Smooth muscle cell of the brain vasculature (primary cell): ENCODE data around the gene MTUS2.

Experiments
- DNase-seq: peaks from one replicate; pipeline ENCODE4 v3.0.0-alpha.2; 2012; ENCODE audit warnings: low read depth, low spot score

The MTUS2 gene

DNA sequence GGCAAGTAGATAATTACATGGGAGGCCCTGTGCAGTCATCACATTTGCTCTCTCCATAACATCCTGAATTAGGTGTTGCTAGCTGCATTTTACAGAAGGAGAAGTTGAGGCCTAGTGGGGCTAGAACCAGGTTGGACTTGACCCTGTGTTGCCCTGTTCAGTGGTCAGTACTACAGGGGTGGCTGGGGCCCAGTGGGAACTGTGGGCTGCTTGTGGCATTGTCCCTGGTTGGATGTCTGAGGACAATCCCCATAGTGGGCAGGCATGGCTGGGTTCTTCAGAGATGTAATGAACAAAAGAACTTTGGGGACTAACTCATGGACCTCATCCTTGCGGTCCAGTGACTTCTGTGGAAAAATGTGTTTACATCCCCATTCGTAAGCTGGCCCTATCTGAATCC is 38.9 kb downstream of the MTUS2 start:
- DNase-seq: no peak

DNA sequence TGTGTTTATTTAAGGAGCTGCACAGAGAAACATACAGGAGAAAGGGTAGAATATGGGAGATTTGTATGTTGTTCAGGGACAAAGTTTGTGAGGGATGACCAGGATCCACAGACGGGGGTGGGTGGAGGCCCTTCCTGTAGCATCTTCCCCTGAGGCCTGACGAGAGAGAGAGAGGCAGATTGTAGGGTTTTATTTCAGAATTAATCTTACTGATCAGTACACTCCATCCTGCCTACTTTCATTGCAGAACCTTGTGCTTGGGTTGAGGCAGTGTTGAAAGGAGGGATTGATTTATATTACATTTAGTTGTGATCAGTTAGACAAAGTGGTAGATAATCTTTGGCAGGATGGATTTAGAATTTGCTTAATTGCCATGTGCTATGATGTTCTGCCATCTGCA is 39.6 kb downstream of the MTUS2 start:
- DNase-seq: no peak

DNA sequence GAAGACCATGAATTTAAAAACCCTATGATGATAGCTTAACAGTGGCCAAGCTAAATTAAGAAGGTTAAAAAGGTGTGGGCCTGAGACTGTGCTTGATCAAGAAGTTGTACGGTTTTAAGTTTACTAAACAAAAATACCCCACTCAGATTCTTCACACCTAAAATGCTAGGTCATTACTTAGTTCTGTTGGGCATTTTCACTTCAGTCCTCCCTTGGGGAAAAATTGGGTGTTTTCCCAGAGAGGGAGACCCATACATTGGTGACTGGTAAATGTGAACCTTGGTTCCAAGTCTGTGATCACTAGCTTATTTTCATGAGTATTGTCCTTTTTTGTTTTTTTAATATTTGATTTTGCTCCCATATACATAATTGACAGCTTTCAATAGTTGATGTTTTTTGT is 44.4 kb downstream of the MTUS2 start:
- no peak for DNase-seq

DNA sequence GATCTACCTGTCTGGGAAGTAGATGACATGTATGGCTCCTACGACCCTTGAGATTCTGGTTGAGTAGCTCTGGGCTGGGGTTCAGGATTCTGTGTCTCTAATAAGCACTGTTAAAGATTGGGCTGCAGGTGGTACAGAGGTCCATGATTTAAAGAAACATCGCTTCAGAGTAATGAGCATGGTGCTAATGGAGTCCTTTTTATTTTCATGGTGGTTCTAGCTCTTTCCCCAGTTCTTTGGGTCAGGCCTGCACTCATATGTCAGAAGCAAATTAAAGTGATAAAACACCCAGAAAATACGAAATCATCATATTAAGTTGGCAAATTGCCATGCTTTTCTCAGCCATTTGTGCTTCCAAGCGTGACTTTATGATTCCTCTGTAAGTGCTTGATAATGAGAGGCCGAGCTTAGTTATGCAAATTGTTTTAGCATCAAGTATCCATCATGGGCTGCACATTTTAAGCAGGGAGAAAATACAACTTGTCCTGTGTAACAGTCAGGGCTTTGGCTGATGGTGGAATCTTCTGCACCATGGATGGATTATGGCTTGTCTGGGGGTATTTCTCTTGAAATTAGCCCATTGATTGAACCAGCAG is 45.1 kb downstream of the MTUS2 start:
- DNase-seq: no peak

DNA sequence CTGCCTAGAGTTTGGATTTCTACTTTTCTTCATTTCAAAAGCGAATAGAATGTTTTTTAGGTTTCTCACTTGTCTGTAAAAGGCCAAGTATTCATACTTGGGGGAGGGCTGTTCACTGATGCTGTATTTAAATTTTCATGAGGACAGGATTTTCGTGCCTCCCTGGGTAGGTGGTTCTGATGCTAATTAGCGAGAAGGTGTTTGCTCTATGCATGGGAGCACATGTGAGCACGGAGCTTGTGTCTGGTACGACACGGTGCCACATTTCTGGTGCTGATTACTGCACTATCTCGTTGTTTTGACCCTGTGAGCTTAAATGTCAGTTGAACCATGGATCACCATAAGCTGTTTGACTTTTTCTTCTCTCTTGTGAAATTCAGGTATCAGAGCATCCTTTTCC is 45.8 kb downstream of the MTUS2 start:
- no peak for DNase-seq

DNA sequence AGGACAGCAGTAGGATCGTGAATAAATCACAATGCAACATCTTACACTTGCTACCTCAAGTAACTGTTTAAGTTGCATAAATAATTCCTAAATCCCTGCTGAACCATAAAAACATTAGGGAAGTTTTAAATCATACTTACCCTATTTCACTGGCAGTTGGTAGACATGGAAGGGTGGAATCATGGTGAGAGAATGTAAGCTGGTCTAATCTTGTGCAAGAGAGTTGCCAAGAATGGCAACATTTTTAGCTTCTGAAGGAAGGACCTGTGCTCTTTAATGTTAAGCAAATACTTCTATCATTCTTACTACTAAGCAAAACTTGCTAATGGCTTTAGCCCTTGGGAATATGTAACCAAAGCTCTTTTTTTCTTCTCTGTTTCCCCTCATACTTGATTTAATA is 46.8 kb downstream of the MTUS2 start:
- DNase-seq: no peak

DNA sequence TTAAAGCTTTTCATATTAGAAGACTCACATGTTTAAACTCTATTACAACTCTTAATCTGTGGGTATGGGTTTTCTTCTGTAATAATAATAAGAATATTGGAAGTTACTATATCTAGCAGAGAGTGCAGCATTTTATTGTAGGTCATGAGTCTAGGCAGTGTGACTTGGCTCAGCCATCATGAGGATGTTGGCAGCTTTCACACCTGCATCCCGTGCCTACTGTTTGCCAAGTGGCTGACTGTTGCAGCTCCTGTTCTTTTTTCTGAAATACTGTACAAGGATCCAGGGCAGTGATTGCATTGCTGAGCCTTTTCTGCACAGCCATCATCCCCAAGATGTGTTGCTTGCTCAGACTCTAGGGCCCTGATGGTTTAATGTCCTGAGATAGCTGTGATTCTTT is 47.4 kb downstream of the MTUS2 start:
- DNase-seq: no peak

DNA sequence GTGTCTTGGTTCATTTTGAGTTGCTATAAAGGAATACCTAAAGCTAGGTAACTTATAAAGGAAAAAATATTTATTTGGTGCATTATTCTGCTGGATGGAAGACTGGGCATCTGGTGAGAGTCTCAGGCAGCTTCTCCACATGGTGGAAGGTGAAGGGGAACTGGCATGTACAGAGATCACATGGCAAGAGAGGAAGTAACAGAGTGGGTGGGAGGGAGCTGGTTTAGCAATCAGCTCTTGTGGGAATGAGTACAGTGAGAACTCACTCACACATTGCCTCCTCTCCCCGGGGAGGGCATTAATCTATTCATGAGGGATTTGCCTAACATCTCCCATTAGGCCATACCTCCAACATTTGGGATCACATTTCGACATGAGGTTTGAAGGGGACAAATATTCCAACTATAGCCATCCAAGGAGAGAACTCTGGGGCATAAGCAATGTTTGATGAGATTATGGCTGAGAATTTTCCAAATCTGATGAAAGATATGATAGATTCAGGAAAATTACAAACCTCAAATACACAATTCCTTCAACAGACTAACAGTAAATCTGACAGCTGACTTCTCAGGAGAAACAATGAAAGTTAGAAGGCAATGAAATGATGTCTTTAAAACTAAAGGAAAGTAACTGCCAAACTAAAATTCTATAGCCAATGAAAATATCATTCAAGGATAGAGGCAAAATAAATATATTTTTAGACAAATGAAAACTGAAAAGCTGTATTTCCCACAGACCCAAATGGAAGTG is 52.5 kb downstream of the MTUS2 start:
- no peak for DNase-seq

DNA sequence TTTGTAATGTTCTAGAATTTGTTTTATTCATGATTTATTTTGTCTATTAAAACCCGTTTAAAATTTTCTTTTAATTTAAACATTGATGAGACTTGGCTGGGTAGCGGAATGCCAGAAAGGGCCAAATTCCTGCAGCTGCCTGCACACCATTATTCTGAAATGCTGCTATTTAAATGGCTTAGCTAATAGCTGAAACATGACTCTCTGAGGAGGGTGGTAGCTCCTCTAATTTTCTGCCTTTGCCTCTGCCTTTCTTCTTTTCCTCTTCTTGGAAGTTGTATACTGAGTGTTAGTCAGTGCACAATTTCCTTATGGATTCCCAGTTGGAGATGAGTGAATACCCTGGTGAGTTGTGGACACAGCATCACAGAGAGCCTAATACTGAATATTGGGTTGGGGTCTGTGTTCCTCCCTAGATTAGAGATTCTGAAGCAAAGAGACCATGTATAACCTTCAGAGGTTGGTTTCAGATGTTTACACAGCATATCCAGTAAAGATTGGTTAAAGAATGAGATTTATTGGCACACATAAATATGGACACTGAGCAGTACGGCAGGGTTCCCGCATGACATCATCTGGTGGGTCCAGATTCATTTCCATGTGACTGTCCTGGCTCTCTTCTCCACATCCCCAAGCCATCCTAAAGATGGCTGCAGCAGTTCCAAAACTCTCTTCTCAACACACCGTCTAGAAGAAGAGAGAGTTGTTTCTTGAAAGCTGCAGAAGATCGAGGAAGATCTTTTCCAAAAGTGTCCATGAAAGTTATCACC is 55.9 kb downstream of the MTUS2 start:
- no peak for DNase-seq

DNA sequence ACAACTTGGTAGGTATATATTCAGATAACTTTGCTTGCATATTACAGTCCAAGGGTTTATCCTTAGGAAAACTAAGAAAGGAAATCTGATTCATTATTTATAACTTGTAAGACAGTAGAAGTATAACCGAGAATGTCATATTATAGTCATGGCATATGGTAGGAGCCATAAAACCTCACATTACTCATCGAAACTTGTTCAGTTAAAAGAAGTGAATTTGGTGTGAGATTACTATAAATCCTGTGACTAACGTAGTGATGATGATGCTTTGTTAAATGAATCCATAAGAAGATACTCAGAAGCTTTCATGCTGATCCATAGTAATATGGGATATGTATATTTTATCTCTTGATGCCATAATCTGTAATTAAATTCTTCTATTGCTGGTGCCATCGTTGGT is 57.3 kb downstream of the MTUS2 start:
- DNase-seq: no peak

DNA sequence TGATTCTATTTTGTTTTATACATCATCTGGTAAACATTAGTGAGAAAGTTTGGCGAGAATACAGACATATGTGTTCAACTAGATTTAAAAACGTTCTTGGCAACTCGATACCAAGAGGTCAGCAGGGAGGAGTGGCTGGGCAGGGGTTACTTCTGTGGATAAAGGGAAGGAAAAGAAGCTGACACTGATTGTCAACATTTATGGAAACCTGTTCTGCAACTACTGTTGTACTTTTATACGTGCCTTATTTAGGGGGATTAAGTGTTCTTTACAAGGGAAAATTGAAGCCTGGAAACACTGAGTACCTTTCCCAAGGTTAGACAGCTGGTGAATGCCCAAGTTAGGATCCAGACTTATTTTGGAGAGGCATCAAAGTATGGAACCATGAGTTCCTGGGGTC is 65.0 kb downstream of the MTUS2 start:
- no peak for DNase-seq

DNA sequence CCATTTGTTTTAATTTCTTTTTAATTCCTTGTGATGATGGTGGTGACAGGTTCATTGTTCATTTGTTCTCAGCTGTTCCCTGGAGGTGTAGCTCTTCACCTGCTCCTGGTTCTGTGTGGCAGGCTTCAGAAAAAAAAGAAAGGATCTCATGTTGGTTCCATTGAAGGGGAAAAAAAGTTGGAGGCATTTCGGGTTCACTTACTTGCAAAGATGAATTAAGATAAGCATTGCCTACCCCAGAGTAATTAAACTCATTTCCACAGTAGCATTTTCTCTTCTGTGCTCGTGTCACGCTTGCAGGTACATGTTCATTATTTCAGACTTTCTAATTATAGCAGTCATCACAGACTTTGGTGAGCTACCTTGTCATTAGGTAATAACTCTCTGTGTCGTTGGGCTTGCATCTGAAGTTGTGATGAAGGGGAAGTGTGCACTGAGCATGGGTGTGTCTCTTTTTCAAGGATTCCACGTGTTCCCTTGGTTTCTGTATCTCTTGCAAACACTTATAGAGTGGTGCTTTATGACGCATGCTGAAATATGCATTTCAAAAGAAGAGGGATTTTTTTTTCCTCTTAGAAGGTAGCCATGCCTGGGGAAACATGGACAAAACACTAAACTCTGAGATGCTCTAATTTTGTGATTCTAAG is 69.1 kb downstream of the MTUS2 start:
- DNase-seq: no peak

DNA sequence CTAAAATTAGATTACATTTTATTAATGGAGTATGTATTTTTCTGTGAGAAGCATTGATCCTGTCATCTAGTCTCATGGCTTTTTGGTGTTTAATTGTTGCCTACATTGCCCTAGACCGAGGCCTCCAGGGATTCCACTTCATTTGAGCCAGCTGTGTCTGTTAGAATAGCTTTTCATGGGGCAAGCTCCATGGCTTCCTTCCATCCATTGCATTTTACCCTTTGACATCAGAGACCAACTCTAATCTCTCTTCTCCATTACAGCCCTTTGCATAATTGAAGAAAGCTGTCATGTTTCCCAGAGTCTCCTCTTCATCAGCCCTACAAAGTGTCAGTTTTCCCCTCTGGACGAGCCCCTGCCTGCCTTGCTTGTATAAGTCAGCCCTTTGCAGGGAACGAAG is 70.6 kb downstream of the MTUS2 start:
- no peak for DNase-seq

DNA sequence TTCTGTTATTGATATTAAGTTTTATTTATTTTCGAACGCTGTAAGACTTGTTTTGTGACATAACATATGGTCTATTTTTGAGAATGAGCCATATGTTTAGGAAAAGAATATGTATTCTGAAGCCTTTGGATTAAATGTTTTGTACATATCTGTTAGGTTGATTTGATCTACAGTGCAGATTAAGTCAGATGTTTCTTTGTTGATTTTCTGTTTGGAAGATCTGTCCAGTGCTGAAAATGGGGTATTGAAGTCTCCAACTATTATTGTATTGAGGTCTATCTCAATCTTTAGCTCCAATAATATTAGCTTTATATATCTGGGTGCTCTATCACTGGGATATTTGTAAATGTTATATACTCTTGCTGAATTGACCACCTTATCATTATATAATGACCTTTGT is 97.9 kb downstream of the MTUS2 start:
- DNase-seq: no peak

DNA sequence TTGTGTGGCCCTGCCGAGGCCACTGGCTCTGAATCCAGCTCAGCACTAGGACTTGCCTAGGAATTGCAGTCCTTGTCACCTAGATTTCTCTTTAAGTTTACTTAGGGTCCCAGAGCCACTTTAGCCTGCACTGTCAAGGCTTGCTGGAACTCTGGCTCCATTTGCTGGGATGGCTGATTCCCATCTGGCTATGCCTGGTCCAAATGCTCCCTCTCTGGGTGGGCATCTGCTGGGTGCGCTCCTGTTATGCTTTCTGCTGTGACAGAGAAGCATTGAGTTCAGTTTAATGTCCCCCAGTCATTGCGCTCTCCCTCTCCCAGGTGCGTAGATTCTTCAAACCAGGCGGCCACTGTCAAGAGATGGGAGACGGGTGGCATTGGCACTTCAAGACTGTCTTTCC is 102.2 kb downstream of the MTUS2 start:
- DNase-seq: no peak

DNA sequence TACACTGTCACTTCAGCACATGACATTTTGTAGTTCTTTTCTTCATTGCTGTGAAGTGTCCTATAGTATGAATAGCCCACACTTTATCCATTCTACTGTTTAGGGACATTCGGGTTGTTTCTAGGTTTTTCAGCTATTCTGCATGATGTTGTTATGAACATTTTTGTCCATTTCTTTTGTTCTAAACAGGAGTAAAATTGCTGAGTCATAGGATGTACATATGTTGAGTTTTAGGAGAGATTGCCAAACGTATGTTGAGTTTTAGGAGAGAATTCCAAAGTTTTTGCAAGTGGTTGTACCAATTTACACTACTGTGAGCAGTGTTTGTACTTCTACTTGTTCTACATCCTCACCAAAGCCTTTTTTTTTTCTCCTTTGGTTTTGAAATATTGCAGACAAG is 115.0 kb downstream of the MTUS2 start:
- DNase-seq: no peak

DNA sequence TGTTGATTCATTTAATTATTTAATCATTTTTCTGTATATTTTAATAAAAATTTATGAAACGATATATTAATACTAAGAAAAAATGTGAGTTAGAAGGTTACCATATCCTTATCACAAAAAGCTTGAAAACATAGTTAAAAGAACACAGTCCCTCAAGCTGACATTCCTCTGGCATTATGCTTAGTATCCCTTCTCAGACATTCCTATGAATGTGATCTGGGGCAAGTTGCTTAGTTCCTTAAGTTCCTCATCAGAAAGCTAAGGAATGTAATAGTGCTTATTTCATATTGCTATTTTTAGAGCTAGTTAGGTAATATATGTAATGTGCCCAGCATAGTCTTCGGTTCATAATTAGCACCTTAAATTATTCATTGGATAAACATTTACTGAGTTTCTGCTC is 122.8 kb downstream of the MTUS2 start:
- DNase-seq: no peak

DNA sequence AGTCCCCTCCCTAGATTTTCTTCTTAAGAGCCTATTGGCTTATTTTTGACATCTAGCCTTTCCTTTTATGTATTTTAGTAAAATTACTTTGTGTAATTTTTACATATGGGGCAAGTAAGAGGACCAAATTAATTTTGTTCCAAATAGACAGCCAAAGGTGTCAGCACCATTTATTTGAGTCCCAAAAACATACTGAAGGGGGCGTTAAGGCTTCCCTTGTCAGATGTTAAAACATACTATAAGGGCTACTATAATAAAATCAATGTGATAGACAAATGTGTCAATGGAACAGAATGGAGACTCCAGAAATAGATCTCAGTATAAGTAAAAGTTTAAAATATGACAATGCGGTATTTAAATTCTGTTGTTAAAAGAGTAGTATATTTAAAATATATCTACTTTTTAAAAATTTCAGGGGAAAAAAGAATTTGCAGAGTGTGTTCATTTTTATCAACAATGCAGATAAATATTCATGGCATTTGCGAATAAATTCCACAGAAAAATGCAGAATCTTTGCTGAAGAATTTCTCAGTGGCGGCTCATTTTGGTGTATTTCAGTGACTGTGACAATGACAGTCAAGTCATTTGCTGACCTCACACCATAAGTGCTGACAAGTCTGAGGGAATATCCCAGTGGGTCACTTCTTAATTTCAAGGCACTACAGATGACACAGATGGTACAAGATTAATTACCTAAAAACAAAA is 133.7 kb downstream of the MTUS2 start:
- no peak for DNase-seq

DNA sequence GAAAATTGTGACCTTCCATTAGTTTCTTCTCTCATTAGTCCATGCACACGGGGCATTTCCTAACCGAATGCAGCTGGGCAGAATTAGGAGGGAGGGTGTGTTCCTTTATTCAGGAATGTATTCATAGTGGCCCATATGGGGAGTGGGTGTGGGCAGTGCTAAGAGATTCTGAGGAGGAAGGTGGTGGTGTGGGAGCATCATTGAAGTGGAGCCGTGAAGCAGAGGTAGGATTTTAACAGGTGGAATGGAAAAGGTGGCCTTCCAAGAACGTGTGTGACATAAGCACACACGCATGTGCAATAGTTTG is 134.2 kb downstream of the MTUS2 start:
- DNase-seq: no peak

DNA sequence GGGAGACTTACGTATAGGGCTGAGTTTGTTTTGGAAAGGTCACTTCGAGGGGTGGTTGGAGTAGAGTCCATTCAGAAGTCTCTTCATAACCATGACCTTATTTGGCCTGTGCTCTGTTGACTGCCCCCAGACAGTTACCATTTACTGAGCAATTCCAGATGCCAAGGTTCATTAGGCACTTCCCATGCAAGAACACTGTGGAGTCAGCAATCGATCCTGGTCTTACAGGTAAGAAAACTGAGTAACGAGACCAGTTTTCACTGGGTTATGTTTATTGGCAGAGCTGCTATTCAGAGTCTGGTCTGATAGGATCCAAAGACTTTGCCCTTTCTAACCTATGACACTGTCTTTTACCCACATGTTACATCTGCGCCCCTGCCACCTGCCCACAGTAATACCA is 134.7 kb downstream of the MTUS2 start:
- no peak for DNase-seq

DNA sequence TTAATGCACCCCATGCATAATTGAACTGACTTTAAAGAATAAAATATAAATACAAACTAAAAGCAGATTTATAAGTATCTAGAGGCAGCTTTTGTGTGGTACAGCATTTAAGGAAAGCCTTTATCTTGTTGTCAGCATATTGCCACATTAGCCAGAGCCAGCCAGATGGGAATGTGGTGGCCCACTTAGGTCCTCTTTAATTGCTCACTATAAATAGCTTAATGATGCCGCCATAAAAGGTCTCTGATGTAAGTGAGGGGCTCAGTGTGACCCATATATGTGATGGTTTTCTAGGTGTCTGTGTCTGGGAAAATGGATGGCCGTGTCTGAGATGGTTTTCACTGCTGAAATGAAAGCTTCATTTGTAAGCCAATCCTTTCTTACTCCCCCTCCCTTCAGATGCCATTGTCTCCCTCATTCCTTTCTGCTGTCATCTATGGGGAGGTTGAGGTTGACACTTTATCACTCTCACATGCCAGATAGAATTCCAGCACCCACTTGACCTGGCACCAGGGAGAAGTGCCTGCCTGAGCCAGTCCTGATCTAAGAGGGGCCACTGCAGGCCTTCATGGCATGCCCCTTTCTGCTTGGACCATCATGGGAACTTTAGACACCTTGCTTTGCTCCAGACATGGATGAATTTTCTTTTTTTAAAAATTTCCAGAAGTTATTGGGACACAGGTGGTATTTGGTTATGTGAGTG is 135.3 kb downstream of the MTUS2 start:
- no peak for DNase-seq

DNA sequence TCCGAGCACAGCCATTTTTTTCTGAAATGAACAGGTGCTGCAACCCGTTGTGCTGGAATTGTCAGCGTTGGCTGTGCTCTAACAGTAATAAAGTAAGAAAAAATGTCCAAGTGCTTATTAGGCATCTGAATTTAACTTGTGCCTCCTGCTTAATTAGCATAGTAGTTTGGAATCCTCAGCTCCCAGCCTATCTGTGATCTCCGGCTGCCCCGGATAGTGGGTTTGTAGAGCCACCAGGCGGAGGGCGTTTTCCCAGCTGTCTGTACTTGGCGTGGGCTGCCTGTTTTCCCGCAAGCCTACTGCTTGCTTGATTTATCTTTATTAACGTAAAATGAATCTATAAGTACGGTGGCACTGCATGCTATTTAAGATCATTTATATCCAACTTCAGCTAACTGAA is 137.9 kb downstream of the MTUS2 start:
- DNase-seq: no peak
